Adrenal gland (tissue), 5 donors: ENCODE results near the gene RBMXL2.

Experiments
- POLR2A ChIP-seq, 2 donors: fragments of 450-650 bp; IDR thresholded peaks; one replicate each; pipeline ENCODE4 v1.6.1; 2017; ENCODE audit warnings: antibody characterized with exemption in 2 of 2, mild to moderate bottlenecking in 2 of 2, moderate library complexity in 1 of 2
- TF ChIP-seq, protein P1 (sequence below), 6 experiments: fragments of 450-650 bp in 4 of 6; fragments of 200-600 bp in 2 of 6; sonication (generic) in 1 of 6; IDR thresholded peaks; 1 replicate in 5 of 6; 2 replicates in 1 of 6; pipeline versions ENCODE4 v1.5.1 to v1.8.0; 2016 to 2021; ENCODE audit warnings: antibody characterized with exemption in 6 of 6, mild to moderate bottlenecking in 2 of 6, moderate library complexity in 1 of 6
- donor health status: DM: no; HTN: no; CAD: no.

DNA sequence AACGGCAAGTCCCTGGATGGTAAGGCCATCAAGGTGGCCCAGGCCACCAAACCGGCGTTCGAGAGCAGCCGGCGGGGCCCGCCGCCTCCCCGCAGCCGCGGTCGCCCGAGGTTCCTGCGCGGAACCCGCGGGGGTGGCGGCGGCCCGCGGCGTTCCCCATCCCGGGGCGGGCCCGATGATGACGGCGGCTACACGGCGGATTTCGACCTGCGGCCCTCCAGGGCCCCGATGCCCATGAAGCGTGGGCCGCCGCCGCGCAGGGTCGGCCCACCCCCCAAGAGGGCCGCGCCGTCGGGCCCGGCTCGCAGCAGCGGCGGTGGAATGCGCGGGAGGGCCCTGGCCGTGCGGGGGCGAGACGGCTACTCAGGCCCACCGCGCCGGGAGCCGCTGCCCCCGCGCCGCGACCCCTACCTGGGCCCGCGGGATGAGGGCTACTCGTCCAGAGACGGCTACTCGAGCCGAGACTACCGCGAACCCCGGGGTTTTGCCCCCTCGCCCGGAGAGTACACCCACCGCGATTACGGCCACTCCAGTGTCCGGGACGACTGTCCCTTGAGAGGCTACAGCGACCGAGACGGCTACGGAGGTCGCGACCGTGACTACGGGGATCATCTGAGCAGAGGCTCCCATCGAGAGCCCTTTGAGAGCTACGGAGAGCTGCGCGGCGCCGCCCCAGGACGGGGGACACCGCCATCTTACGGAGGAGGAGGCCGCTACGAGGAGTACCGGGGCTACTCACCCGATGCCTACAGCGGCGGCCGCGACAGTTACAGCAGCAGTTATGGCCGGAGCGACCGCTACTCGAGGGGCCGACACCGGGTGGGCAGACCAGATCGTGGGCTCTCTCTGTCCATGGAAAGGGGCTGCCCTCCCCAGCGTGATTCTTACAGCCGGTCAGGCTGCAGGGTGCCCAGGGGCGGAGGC lies 792 bp downstream of the RBMXL2 start:
- TF ChIP-seq, protein P1, sequence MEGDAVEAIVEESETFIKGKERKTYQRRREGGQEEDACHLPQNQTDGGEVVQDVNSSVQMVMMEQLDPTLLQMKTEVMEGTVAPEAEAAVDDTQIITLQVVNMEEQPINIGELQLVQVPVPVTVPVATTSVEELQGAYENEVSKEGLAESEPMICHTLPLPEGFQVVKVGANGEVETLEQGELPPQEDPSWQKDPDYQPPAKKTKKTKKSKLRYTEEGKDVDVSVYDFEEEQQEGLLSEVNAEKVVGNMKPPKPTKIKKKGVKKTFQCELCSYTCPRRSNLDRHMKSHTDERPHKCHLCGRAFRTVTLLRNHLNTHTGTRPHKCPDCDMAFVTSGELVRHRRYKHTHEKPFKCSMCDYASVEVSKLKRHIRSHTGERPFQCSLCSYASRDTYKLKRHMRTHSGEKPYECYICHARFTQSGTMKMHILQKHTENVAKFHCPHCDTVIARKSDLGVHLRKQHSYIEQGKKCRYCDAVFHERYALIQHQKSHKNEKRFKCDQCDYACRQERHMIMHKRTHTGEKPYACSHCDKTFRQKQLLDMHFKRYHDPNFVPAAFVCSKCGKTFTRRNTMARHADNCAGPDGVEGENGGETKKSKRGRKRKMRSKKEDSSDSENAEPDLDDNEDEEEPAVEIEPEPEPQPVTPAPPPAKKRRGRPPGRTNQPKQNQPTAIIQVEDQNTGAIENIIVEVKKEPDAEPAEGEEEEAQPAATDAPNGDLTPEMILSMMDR (IDR thresholded peaks at IDR 0.05), result no peak
- no peak for TF ChIP-seq POLR2A (IDR thresholded peaks at IDR 0.05)
